ENCODE data around the gene MTX1. TPM values are rescaled to one million over a fixed set of nuclear protein-coding genes. Genes with fewer than 3 reads are reported as not detected.

MTX1 gene
- total RNA-seq, 1 experiment from 2014 or later, result 69.1 TPM

GRCh38 chr1:155184835-155185782 lies 23.4 kb upstream of the MTX1 start:
- POLR2A ChIA-PET, result interaction anchor here (2.6 kb wide), 1 partner anchor 9 kb away, joined by 11 read pairs; no protein-coding TSS in a partner anchor

More at GRCh38 chr1:155184835-155185782, 23.4 kb upstream of the MTX1 start:
- intact Hi-C loops (cut with micrococcal nuclease), result no loop called here
- peak; percentile 21; the same call in 1 of the 2 replicates for ATAC-seq
- H3K9me3 ChIP-seq (ENCODE audit: control insufficient read depth in 1 of 2, insufficient read depth in 1 of 2, low read depth in 1 of 2, low read length in 2 of 2), result no peaks in the 10 kb centered on the region
- no peak overlapping the region for H3K4me3 ChIP-seq (replicated peaks in 1 of 2; ENCODE audit: low read depth in 1 of 2, low read length in 2 of 2)
- TF ChIP-seq CEBPB (IDR thresholded peaks at IDR 0.05; ENCODE audit: low read depth) (no peak), MAX (IDR thresholded peaks at IDR 0.05) (no peak), FOSL1 (IDR thresholded peaks at IDR 0.05; ENCODE audit: low read depth) (no peak), SP1 (IDR thresholded peaks at IDR 0.05; ENCODE audit: low read depth) (no peak), ATF3 (IDR thresholded peaks at IDR 0.05) (no peak), ZNF274 (IDR thresholded peaks at IDR 0.05; ENCODE audit: low read depth, low read length) (no peak), POLR2A (IDR thresholded peaks at IDR 0.05; ENCODE audit: borderline replicate concordance, extremely low read depth, insufficient read depth, insufficient read length) (no peak), CBX3 (IDR thresholded peaks at IDR 0.05; ENCODE audit: low read depth) (no peak), SIN3A (IDR thresholded peaks at IDR 0.05; ENCODE audit: low read depth) (no peak), EGR1 (IDR thresholded peaks at IDR 0.05; ENCODE audit: low read depth) (no peak), YY1 (IDR thresholded peaks at IDR 0.05; ENCODE audit: extremely low read depth, insufficient replicate concordance, low read depth, low read length) (no peak), EZH2phosphoT487 (IDR thresholded peaks at IDR 0.05; ENCODE audit: borderline replicate concordance) (no peak), JUND (IDR thresholded peaks at IDR 0.05) (no peak), POLR2AphosphoS5 (IDR thresholded peaks at IDR 0.05; ENCODE audit: low read depth, low read length) (no peak), TCF7L2 (IDR thresholded peaks at IDR 0.05; ENCODE audit: borderline replicate concordance, extremely low read depth, insufficient read depth, insufficient read length) (no peak), RAD21 (IDR thresholded peaks at IDR 0.05; ENCODE audit: low read depth) (no peak)
- TF ChIP-seq, protein P1, sequence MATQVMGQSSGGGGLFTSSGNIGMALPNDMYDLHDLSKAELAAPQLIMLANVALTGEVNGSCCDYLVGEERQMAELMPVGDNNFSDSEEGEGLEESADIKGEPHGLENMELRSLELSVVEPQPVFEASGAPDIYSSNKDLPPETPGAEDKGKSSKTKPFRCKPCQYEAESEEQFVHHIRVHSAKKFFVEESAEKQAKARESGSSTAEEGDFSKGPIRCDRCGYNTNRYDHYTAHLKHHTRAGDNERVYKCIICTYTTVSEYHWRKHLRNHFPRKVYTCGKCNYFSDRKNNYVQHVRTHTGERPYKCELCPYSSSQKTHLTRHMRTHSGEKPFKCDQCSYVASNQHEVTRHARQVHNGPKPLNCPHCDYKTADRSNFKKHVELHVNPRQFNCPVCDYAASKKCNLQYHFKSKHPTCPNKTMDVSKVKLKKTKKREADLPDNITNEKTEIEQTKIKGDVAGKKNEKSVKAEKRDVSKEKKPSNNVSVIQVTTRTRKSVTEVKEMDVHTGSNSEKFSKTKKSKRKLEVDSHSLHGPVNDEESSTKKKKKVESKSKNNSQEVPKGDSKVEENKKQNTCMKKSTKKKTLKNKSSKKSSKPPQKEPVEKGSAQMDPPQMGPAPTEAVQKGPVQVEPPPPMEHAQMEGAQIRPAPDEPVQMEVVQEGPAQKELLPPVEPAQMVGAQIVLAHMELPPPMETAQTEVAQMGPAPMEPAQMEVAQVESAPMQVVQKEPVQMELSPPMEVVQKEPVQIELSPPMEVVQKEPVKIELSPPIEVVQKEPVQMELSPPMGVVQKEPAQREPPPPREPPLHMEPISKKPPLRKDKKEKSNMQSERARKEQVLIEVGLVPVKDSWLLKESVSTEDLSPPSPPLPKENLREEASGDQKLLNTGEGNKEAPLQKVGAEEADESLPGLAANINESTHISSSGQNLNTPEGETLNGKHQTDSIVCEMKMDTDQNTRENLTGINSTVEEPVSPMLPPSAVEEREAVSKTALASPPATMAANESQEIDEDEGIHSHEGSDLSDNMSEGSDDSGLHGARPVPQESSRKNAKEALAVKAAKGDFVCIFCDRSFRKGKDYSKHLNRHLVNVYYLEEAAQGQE (IDR thresholded peaks at IDR 0.05; ENCODE audit: low read depth), result no peak
- TF ChIP-seq, protein P2, sequence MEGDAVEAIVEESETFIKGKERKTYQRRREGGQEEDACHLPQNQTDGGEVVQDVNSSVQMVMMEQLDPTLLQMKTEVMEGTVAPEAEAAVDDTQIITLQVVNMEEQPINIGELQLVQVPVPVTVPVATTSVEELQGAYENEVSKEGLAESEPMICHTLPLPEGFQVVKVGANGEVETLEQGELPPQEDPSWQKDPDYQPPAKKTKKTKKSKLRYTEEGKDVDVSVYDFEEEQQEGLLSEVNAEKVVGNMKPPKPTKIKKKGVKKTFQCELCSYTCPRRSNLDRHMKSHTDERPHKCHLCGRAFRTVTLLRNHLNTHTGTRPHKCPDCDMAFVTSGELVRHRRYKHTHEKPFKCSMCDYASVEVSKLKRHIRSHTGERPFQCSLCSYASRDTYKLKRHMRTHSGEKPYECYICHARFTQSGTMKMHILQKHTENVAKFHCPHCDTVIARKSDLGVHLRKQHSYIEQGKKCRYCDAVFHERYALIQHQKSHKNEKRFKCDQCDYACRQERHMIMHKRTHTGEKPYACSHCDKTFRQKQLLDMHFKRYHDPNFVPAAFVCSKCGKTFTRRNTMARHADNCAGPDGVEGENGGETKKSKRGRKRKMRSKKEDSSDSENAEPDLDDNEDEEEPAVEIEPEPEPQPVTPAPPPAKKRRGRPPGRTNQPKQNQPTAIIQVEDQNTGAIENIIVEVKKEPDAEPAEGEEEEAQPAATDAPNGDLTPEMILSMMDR (IDR thresholded peaks at IDR 0.05 in 2 of 3, conservative IDR thresholded peaks at IDR 0.05 in 1 of 3; ENCODE audit: borderline replicate concordance in 1 of 3, insufficient read depth in 1 of 3, low read depth in 2 of 3, low read length in 2 of 3), result no peak
- no TSS peak for BruUV-seq (replicated peaks)
- no peak overlapping the region for H3K9ac ChIP-seq (ENCODE audit: low read length)
- no peaks in the 10 kb centered on the region for H3K79me2 ChIP-seq (ENCODE audit: insufficient read depth, low read length)
- ChIA-PET RAD21 (ENCODE audit: low non-redundant PET in 1 of 2, low total read pairs in 2 of 2, uncharacterized antibody in 2 of 2, unreplicated experiment in 2 of 2) (no interaction called here), CTCF (interaction anchor here (2.4 kb wide), 1 partner anchor 12 kb away, joined by 9 read pairs; the partner anchor contains the start of gene KRTCAP2)
- H3K27ac ChIP-seq (ENCODE audit: low read depth, low read length), result no peak overlapping the region
- DNase-seq (ENCODE audit: low read depth, low spot score), result no peak
- no peaks in the 10 kb centered on the region for H3K27me3 ChIP-seq (ENCODE audit: insufficient read depth, low read length)
- no peak overlapping the region for H3K4me2 ChIP-seq (ENCODE audit: low read length)
- no peaks in the 10 kb centered on the region for H3K9me2 ChIP-seq (ENCODE audit: insufficient read depth)
- no peaks in the 10 kb centered on the region for H4K20me1 ChIP-seq (ENCODE audit: insufficient read depth)
- no peaks in the 10 kb centered on the region; a peak in 2 of 4 replicates for H3K4me1 ChIP-seq (ENCODE audit: control insufficient read depth in 1 of 2, insufficient read depth in 2 of 2, low read length in 2 of 2)
- no peak overlapping the region for H2AFZ ChIP-seq (ENCODE audit: low read depth, low read length, poor library complexity, severe bottlenecking)
- no peaks in the 10 kb centered on the region for H3K36me3 ChIP-seq (ENCODE audit: control insufficient read depth in 1 of 2, insufficient read depth in 2 of 2, low read length in 2 of 2)
